GM12878 (cell line): ENCODE results near the gene OR51D1. TPM values are rescaled to one million over a fixed set of nuclear protein-coding genes. Genes with fewer than 3 reads are reported as not detected.

Source experiments
- BMI1 ChIP-seq: fragments of 450-650 bp; IDR thresholded peaks from 2 replicates; pipeline ENCODE4 v1.6.1; 2016; ENCODE audit warnings: mild to moderate bottlenecking, moderate library complexity, borderline replicate concordance
- GATAD2B ChIP-seq: fragments of 450-650 bp; conservative IDR thresholded peaks from 2 replicates; pipeline ENCODE4 v1.6.1; 2017; ENCODE audit warnings: low read depth, mild to moderate bottlenecking, moderate library complexity
- JUNB ChIP-seq: IDR thresholded peaks from 2 replicates; pipeline ENCODE4 v1.6.1; 2016; ENCODE audit warnings: antibody characterized with exemption, mild to moderate bottlenecking
- NR2C2 ChIP-seq: IDR thresholded peaks from 2 replicates; pipeline ENCODE4 v1.6.1; 2011; ENCODE audit warnings: borderline replicate concordance, low read depth; ENCODE audit not compliant: control insufficient read depth, insufficient read length
- NRF1 ChIP-seq: conservative IDR thresholded peaks from 2 replicates; pipeline ENCODE4 v1.6.1; 2011; ENCODE audit warnings: mild to moderate bottlenecking, low read depth, low read length, improper control_type of control experiment
- POLR2AphosphoS2 ChIP-seq: IDR thresholded peaks from 2 replicates; pipeline ENCODE4 v1.6.1; 2011; ENCODE audit warnings: low read depth, mild to moderate bottlenecking, low read length, improper control_type of control experiment, moderate library complexity
- POLR2AphosphoS5 ChIP-seq: IDR thresholded peaks from 2 replicates; pipeline ENCODE4 v1.6.1; 2011; ENCODE audit warnings: mild to moderate bottlenecking, low read length, inconsistent platforms
- RAD21 ChIP-seq: IDR thresholded peaks from 2 replicates; pipeline ENCODE4 v1.6.1; 2011; ENCODE audit warnings: mild to moderate bottlenecking, low read depth, low read length, moderate library complexity; ENCODE audit not compliant: insufficient read depth
- RB1 ChIP-seq: fragments of 450-650 bp; formaldehyde crosslinking; IDR thresholded peaks from 2 replicates; pipeline ENCODE4 v1.6.1; 2017; ENCODE audit warnings: mild to moderate bottlenecking, borderline replicate concordance
- RFX5 ChIP-seq: IDR thresholded peaks from 2 replicates; pipeline ENCODE4 v1.6.1; 2011; ENCODE audit warnings: low read depth, low read length, improper control_type of control experiment
- SMARCA5 ChIP-seq: fragments of 450-650 bp; IDR thresholded peaks from 2 replicates; pipeline ENCODE4 v1.6.1; 2017; ENCODE audit warnings: mild to moderate bottlenecking
- ZZZ3 ChIP-seq: IDR thresholded peaks from 2 replicates; pipeline ENCODE4 v1.6.1; 2011; ENCODE audit warnings: low read depth; ENCODE audit not compliant: control insufficient read depth, insufficient read length
- polyA plus RNA-seq, 11 experiments: library from polyadenylated mRNA; depleted of rRNA in 4 of 11; unstranded in 6 of 11; stranded (reverse) in 5 of 11; fragments of >200 nt; fragmentation: Nextera tagmentation in 4 of 11; fragmentation: Illumina TruSeq in 1 of 11; extraction: Ambion mirVana in 4 of 11; extraction: Trizol in 1 of 11; gene quantifications; 1 replicate in 1 of 11; 2 replicates in 10 of 11; pipeline versions ENCODE4 v1.2.1 to v1.2.3, GENCODE V29; 2011 to 2016; ENCODE audit warnings: inconsistent platforms in 2 of 11, missing spikeins in 2 of 11, low read depth in 1 of 11
- total RNA-seq, 4 experiments: library from RNA; depleted of rRNA in 3 of 4; stranded (reverse); fragments of >200 nt in 3 of 4; fragmentation: Illumina TruSeq in 1 of 4; extraction: Trizol in 1 of 4; gene quantifications; 2 replicates each; pipeline versions ENCODE4 v1.2.1 to v1.2.3, GENCODE V29; 2013 to 2021
- TF ChIP-seq, protein P1 (sequence below): fragments of 450-650 bp; IDR thresholded peaks from 2 replicates; pipeline ENCODE4 v1.6.1; 2017; ENCODE audit warnings: borderline replicate concordance
- TF ChIP-seq, protein P2 (sequence below): fragments of 450-650 bp; formaldehyde crosslinking; IDR thresholded peaks from 2 replicates; pipeline ENCODE4 v1.5.0; 2022; ENCODE audit warnings: mild to moderate bottlenecking, missing genetic modification characterization
- TF ChIP-seq, protein P3 (sequence below): IDR thresholded peaks from 2 replicates; pipeline ENCODE4 v1.6.1; 2011; ENCODE audit warnings: borderline replicate concordance, low read depth, mild to moderate bottlenecking, moderate library complexity, mixed read lengths, low read length; ENCODE audit not compliant: insufficient read depth; ENCODE audit errors: extremely low read length
- TF ChIP-seq, protein P4 (sequence below): fragments of 450-650 bp; IDR thresholded peaks from 2 replicates; pipeline ENCODE4 v1.6.1; 2016; ENCODE audit warnings: mild to moderate bottlenecking
- TF ChIP-seq, protein P5 (sequence below): fragments of 450-650 bp; formaldehyde crosslinking; IDR thresholded peaks from 2 replicates; pipeline ENCODE4 v1.4.0; 2022; ENCODE audit warnings: mild to moderate bottlenecking, moderate library complexity

The OR51D1 gene
- total and polyA plus RNA-seq, 10 of the 15 experiments (the other 5 are each of a cell fraction or from before 2014, with no cell fraction given): 0.06 TPM; not detected in 9

DNA sequence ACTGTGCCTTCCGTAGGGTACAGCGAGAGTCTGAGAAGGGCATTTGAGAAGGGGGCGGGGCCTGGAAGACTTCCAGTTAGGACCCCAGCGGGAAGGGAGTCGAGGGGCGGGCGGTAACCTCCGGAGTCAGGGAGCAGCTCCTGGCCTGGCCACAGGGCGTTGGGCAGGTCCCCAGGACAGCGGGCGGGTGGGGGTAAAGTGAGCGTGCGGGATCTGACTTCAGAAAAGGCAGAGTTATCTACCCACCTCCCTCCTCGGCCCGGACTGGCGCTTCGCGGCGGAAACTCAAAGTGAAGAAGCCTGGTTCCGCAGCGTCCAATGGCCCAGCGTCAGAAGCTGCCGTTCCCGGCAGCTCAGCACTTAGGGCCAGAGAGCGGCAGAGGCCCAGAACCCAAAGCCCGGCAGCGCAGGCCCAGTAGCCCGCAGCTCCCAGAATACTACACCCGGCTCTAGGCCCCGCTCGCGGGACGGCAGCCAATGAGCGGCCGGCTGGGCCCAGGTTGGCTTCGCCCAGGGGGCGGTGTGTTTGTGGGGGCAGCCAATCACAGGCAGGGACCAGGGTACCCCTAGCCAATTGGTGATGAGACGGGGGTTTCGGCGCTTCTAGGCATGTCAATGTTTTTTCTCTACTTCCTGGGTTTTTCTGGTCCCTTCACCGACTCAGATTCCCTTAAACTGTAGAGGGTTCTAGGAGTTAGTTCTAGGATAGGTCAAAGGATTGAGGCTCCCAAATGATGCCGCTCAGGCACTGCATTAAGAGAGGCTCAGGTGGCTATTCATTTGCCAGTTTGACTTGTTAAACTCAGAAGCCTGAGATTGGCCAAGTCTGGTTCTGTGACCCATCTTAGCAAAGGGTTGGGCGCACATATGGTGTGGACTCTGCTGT lies 29.3 kb upstream of the OR51D1 start, which contains the start of gene TRIM68 (continued):
- peak; percentile 81 for TF ChIP-seq POLR2AphosphoS5
- TF ChIP-seq, protein P1, sequence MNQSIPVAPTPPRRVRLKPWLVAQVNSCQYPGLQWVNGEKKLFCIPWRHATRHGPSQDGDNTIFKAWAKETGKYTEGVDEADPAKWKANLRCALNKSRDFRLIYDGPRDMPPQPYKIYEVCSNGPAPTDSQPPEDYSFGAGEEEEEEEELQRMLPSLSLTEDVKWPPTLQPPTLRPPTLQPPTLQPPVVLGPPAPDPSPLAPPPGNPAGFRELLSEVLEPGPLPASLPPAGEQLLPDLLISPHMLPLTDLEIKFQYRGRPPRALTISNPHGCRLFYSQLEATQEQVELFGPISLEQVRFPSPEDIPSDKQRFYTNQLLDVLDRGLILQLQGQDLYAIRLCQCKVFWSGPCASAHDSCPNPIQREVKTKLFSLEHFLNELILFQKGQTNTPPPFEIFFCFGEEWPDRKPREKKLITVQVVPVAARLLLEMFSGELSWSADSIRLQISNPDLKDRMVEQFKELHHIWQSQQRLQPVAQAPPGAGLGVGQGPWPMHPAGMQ: no peak
- no peak for TF ChIP-seq GATAD2B
- TF ChIP-seq RB1: no peak; the same call in 1 of the 2 replicates
- TF ChIP-seq JUNB: no peak
- TF ChIP-seq, protein P2, sequence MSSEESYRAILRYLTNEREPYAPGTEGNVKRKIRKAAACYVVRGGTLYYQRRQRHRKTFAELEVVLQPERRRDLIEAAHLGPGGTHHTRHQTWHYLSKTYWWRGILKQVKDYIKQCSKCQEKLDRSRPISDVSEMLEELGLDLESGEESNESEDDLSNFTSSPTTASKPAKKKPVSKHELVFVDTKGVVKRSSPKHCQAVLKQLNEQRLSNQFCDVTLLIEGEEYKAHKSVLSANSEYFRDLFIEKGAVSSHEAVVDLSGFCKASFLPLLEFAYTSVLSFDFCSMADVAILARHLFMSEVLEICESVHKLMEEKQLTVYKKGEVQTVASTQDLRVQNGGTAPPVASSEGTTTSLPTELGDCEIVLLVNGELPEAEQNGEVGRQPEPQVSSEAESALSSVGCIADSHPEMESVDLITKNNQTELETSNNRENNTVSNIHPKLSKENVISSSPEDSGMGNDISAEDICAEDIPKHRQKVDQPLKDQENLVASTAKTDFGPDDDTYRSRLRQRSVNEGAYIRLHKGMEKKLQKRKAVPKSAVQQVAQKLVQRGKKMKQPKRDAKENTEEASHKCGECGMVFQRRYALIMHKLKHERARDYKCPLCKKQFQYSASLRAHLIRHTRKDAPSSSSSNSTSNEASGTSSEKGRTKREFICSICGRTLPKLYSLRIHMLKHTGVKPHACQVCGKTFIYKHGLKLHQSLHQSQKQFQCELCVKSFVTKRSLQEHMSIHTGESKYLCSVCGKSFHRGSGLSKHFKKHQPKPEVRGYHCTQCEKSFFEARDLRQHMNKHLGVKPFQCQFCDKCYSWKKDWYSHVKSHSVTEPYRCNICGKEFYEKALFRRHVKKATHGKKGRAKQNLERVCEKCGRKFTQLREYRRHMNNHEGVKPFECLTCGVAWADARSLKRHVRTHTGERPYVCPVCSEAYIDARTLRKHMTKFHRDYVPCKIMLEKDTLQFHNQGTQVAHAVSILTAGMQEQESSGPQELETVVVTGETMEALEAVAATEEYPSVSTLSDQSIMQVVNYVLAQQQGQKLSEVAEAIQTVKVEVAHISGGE (CRISPR knock-in tag): no peak
- no peak for TF ChIP-seq NR2C2
- no peak for TF ChIP-seq ZZZ3
- TF ChIP-seq RFX5: peak; percentile 64
- TF ChIP-seq, protein P3, sequence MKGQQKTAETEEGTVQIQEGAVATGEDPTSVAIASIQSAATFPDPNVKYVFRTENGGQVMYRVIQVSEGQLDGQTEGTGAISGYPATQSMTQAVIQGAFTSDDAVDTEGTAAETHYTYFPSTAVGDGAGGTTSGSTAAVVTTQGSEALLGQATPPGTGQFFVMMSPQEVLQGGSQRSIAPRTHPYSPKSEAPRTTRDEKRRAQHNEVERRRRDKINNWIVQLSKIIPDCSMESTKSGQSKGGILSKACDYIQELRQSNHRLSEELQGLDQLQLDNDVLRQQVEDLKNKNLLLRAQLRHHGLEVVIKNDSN: no peak
- no peak for TF ChIP-seq SMARCA5
- TF ChIP-seq RAD21: no peak
- TF ChIP-seq BMI1: no peak
- TF ChIP-seq NRF1: no peak
- TF ChIP-seq POLR2AphosphoS2: no peak
- TF ChIP-seq, protein P4, sequence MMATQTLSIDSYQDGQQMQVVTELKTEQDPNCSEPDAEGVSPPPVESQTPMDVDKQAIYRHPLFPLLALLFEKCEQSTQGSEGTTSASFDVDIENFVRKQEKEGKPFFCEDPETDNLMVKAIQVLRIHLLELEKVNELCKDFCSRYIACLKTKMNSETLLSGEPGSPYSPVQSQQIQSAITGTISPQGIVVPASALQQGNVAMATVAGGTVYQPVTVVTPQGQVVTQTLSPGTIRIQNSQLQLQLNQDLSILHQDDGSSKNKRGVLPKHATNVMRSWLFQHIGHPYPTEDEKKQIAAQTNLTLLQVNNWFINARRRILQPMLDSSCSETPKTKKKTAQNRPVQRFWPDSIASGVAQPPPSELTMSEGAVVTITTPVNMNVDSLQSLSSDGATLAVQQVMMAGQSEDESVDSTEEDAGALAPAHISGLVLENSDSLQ: peak; percentile 65; the same call in 1 of the 2 replicates
- TF ChIP-seq, protein P5, sequence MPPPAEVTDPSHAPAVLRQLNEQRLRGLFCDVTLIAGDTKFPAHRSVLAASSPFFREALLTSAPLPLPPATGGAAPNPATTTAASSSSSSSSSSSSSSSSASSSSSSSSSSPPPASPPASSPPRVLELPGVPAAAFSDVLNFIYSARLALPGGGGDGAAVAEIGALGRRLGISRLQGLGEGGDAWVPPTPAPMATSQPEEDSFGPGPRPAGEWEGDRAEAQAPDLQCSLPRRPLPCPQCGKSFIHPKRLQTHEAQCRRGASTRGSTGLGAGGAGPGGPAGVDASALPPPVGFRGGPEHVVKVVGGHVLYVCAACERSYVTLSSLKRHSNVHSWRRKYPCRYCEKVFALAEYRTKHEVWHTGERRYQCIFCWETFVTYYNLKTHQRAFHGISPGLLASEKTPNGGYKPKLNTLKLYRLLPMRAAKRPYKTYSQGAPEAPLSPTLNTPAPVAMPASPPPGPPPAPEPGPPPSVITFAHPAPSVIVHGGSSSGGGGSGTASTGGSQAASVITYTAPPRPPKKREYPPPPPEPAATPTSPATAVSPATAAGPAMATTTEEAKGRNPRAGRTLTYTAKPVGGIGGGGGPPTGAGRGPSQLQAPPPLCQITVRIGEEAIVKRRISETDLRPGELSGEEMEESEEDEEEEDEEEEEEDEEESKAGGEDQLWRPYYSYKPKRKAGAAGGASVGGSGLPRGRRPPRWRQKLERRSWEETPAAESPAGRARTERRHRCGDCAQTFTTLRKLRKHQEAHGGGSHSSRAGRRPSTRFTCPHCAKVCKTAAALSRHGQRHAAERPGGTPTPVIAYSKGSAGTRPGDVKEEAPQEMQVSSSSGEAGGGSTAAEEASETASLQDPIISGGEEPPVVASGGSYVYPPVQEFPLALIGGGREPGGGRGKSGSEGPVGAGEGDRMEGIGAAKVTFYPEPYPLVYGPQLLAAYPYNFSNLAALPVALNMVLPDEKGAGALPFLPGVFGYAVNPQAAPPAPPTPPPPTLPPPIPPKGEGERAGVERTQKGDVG (CRISPR knock-in tag): no peak
